RPMI7951 (cell line): ENCODE results near the gene PRKCH. TPM values are rescaled to one million over a fixed set of nuclear protein-coding genes. Genes with fewer than 3 reads are reported as not detected.

Experiments
- DNase-seq: peaks from one replicate; pipeline ENCODE4 v3.0.0-alpha.2; 2012; ENCODE audit warnings: low read depth
- total RNA-seq: library from RNA; depleted of rRNA; stranded (reverse); fragments of >200 nt; shearing (Covaris generic); gene quantifications from 2 replicates; pipeline ENCODE4 v1.2.3, GENCODE V29; 2014

PRKCH gene
- total RNA-seq, 1 experiment from 2014 or later: 3.1 TPM

DNA sequence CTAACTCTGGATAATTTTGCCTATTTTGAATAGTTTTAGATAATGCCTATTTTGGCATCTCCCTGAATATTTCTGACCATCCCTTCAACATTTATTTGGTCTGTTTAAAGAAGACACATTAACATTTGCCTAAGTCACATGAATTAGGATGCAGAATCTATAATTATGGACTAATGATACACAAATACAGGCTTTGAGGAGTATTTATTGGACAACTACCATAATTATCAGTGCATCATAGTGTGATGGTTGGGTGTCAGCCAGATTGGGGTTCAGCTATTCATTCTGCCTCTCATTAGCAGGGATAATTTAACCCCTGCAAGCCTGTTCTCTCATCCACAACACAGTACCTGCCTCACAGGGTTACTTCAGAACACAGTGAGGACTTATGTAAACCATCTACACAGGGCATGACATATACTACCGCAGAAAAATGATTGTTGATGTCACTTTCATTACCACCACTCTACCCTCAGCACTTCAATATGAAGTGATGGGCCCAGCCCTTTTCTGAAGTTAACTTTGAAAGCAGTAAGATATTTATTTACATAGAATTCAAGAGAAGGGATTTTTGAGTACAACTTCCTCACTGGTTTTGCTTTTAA, 14.4 kb downstream of the PRKCH start:
- no peak for DNase-seq

GRCh38 chr14:61337893-61338292, 16.5 kb downstream of the PRKCH start:
- no peak for DNase-seq

DNA sequence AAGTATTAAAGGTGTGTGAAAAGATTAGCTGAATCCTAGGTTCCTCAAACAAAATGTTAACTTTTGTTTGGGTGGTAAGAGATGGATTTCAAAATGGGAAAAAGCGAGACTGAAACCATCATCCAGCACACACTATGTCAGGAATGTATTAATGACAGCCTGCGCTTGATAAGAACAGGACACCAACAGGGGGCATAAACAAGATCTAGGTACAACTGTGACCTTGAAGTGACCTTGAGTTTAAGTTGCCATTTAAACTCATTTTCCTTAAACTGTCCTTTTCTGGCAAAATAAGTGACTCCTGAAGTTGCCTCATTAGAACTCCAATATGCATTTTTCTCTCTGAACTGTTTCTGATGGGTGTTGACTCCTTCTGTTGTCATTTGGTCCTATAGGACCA, 17.1 kb downstream of the PRKCH start:
- no peak for DNase-seq

DNA sequence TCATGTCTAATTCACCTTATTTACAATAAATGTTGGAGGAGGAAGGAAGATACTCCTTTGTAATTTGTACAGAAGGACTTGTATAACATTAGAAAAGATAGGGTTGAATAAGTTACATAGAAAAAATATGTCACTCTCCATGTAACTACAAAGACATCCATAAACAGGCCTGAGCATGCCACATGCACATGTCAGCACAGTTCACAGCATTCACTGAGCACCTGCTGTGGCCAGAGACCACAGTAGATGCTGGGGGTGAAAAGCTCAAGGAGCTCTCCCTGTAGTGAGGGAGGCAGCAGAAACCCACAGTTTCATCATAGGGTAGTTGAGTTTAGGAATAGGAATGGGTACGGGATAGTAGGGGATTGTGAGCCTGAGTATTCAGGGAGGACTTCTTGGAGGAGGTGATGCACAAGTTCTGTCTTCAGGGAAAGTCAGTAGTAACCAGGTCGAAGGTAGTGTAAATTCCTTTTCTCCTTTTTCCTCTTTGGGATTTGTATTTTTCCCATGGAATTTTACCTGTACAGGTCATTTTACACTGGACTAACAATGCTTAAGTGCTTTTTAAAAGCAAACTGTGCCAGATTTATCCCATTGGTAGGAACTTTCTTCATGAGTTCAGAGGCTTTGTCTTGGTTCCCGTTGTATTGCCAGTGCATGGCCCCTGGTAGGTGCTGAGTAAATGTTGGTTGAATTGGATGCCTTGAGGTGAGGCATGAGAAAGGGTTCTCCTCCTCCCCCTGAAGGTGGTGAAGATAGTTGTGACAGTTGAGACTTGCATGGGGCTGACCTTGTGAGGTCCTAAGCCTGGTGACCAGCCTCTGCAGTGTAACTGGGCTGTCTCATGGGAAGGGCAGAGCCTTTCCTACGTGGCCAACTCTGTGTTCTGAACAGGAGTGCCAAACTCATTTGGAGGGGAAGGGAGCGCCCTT, 20.2 kb downstream of the PRKCH start:
- no peak for DNase-seq

GRCh38 chr14:61342486-61342885, 21.1 kb downstream of the PRKCH start:
- no peak for DNase-seq

DNA sequence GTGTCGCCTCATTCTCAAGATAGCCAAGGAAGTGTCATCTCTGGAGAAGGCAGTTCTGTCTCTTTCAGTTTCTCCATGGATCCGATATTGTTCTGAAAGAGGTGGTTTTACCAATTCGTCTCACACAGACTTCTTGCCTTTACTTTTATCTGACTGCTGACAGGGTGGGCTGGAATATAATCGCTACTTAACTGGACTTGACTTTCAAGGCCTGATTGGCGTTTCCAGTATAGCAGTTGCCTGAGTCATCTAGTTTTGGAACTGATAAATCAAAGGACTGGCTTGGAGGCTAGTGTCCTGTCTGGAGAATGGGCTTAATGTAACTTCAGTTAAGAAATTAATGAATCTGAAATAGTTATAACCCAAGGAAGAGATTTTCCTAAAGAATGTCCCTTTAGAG, 21.6 kb downstream of the PRKCH start:
- DNase-seq: no peak

GRCh38 chr14:61343471-61343870, 22.1 kb downstream of the PRKCH start:
- DNase-seq: no peak

GRCh38 chr14:61343991-61344405, 22.6 kb downstream of the PRKCH start:
- no peak for DNase-seq

- DNase-seq: no peak
Observed at GRCh38 chr14:61344437-61345150, 23.2 kb downstream of the PRKCH start.

GRCh38 chr14:61345151-61345482, 23.7 kb downstream of the PRKCH start:
- DNase-seq: no peak

GRCh38 chr14:61346221-61346620, 24.8 kb downstream of the PRKCH start:
- DNase-seq: no peak

- DNase-seq: no peak
Observed at GRCh38 chr14:61346793-61347192, 25.4 kb downstream of the PRKCH start.

GRCh38 chr14:61347826-61348443, 26.6 kb downstream of the PRKCH start:
- DNase-seq: no peak

DNA sequence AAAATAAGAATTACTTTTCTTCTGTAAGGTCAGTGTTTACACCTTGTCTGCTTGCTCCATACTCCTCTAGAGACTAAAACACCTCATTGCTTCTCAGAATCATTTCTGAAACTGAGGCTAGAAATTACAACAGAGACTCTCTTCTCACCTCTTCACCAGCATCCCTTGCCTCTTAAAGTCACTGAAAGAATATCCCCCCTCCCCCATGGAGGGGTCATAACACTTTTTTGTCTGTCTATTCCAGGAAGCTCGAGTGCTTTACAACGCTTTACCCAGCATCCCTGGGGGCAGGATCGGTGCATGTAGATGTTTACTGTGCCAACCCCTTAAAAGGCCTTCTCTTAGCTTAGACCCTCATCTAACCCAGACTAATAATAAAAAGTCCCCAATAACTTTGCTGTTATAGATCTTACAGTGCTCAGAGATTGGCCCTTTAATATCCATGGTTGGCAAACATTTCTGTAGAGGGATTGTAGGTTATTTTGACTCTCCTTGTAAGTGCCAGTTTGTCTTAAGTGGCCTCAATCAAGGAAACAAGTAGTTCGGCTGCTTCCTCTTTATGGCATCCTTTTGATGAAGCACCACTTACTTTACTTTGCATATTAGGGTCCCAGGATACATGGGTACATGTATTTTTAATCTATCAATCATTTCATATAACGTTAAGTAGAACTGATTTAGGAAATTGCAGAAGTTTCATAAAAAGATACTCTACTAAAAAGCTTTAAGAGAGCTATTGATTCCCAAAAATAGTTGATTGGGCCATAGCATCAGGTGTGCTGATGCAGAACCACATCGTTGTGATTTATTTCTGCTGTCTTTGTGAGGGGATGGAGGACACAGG, 29.3 kb downstream of the PRKCH start:
- DNase-seq: no peak

- no peak for DNase-seq
Observed at GRCh38 chr14:61351477-61351876, 30.1 kb downstream of the PRKCH start.

DNA sequence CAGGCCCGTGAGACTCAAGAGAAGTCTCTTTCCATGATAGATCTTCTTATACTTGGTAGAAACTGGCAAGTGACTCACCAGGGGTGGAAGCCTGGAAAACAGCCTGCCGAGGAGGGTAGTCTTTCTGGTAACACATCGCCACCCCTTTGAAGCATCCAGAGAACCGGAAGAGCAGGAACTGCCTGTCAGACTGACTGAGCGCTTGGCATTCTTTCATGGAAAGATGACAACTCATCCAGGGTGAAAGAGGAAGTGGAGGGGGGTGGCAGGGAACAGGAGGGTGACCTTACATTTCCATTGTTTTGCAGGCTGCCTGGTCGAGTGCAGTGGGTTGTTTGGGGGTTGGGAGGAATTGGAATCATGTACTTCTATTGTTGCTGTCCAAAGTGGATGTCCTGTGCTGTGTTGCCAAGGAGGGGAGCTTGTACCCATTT, 34.5 kb downstream of the PRKCH start:
- DNase-seq: peak; percentile 75

DNA sequence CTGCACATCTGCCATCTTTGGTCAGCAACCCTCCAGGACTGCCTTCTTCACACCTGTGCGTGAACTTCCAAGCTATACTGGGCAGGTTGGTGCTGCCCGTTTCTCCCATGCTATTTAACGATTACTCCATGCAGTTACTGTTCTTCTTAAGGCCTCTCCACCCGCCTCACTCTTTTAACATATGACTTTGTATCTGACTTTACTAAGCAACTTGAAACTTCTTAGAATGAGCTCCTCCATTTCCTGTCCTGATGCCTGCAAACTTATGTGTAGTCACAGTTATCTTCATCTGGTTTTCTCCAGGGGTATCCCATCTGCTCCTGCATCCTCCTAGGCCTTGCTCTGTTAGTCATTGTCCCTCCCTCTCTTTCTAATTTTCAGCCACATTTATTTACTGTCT, 35.7 kb downstream of the PRKCH start:
- DNase-seq: no peak

DNA sequence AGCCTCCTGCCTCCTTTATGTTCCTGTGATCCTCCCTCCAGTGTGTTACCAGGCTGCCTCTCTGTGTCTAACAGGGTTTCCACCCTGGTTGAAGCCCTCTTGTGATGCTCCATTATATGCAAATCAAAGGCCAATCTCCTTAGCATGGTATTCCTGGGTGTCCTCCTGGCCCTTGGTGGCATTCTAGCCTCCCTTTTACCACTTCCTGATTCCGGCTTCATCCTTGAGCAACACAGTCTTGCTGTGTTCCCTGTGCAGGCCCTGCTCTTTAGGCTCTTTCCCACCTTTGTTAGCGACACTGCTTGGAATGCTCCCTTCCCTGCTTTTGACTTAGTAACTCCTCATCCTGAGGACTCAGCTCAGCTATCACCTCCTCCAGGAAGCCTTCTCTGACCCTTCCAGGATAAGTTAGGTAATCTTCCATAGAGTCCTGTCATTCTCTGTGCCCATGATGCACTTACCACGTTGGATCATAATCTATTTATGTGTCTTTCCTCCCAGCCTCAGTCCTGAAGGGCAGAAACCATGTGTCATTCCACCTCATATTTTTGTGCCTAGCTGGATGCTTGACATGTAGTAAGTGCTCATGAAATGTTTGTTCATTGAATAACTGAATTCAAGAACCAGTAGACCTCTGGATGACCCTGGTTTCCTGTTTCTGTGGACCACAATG, 37.3 kb downstream of the PRKCH start:
- no peak for DNase-seq

DNA sequence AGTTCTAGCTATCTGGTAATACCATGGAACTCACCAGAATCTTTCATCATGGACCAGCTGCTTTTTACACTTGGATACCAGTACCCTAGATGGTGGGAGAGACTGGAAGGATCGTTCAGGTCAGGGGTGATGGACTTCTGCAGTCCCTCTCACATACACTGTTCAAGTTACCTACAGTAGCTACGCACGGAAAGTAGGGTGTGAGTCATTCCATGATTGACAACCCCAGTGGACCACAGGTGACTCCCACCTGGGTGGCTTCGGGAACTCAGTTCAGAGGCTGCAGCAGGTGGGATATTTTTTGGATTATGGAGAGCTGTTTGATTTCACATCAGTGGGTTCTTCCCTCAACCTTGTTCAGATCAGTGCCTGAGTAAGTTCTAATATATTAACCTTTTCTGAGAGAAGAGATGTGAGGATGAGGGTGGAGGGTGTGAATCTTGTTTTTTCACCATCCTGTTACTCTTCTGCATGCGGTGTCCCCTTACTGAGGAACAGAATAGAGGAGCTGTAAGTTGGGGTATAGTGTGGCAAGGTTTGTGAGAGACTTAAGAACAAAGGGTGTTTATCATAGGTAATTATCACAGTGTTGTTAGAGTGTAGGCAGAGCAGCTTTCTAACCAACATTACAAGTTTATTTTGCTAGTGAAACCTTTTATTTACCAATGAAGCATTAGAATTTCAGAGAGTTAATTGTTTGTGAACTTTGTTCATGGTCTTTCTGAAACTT, 39.6 kb downstream of the PRKCH start:
- no peak for DNase-seq
